Measurements from ENCODE around the gene COQ10A. TPM values are rescaled to one million over a fixed set of nuclear protein-coding genes. Genes with fewer than 3 reads are reported as not detected.

COQ10A gene
- total and polyA plus RNA-seq, 2 of the 13 experiments (the other 11 are each of a cell fraction or from before 2014, with no cell fraction given), result 21.0 to 37.3 TPM

- Histone ChIP-seq H3K9ac (ENCODE audit: insufficient read depth, low read depth, low read length) (no peak overlapping the region), H3K9me3 (ENCODE audit: low read length) (no peaks in the 10 kb centered on the region), H4K20me1 (ENCODE audit: insufficient read depth, low read length) (no peaks in the 10 kb centered on the region), H3K36me3 (replicated peaks in 1 of 2; ENCODE audit: control insufficient read depth in 1 of 2, insufficient read depth in 2 of 2, low read length in 2 of 2) (no peaks in the 10 kb centered on the region; a peak in 2 of 5 replicates), H3K4me3 (replicated peaks in 1 of 3; ENCODE audit: insufficient read depth in 1 of 3, low read depth in 2 of 3, low read length in 3 of 3) (no peak overlapping the region), H3K4me1 (ENCODE audit: insufficient read depth, low read length) (peaks cover 47% of the 10 kb centered on the region), H3K4me2 (ENCODE audit: low read depth, low read length) (no peak overlapping the region), H3K27me3 (ENCODE audit: control insufficient read depth in 1 of 2, insufficient read depth in 2 of 2, low read length in 2 of 2) (no peaks in the 10 kb centered on the region), H2AFZ (ENCODE audit: low read length) (no peak overlapping the region), H3K79me2 (ENCODE audit: insufficient read depth, low read length) (peaks cover 24% of the 10 kb centered on the region), H3K27ac (ENCODE audit: extremely low read length, insufficient read depth, low read length) (peak overlapping the region; percentile 99)
- FAIRE-seq, result no peak
- ATAC-seq, result no peak
- in situ Hi-C loops (cut with HindIII; ENCODE audit: extremely low pct_ligation_motif_present, low pct_unique_long_range_greater_than_20kb), result no loop called here
- WGBS (ENCODE audit: low lambda C conversion rate), result 96% methylated on average over 7 of the region's 7 CpGs
- ChIA-PET POLR2A (interaction anchor here (0.8 to 5.8 kb wide), 2 partner anchors 8 to 101 kb away, joined by 3 to 96 read pairs; partner anchors contain the start of genes ESYT1 and RNF41), CTCF (ENCODE audit: low intra/inter-chr PET ratio, low total read pairs) (interaction anchor here (1.3 kb wide), 1 partner anchor 29 kb away, joined by 6 read pairs; the partner anchor contains the start of gene ANKRD52)
- DNase-seq (ENCODE audit: low spot score), result no peak
- TF ChIP-seq ZNF589 (CRISPR knock-in tag; conservative IDR thresholded peaks at IDR 0.05) (no peak), ATM (IDR thresholded peaks at IDR 0.05; ENCODE audit: borderline replicate concordance) (no peak), GABPB1 (CRISPR knock-in tag; IDR thresholded peaks at IDR 0.05) (no peak), ZNF460 (CRISPR knock-in tag; IDR thresholded peaks at IDR 0.05; ENCODE audit: borderline replicate concordance) (no peak), ZNF333 (CRISPR knock-in tag; IDR thresholded peaks at IDR 0.05; ENCODE audit: borderline replicate concordance) (no peak), SP5 (CRISPR knock-in tag; IDR thresholded peaks at IDR 0.05; ENCODE audit: borderline replicate concordance, low read depth) (no peak), ZFP41 (CRISPR knock-in tag; IDR thresholded peaks at IDR 0.05; ENCODE audit: borderline replicate concordance) (no peak), REPIN1 (CRISPR knock-in tag; IDR thresholded peaks at IDR 0.05; ENCODE audit: borderline replicate concordance, low read depth) (no peak), PRDM4 (CRISPR knock-in tag; IDR thresholded peaks at IDR 0.05; ENCODE audit: borderline replicate concordance) (no peak)
- intact Hi-C loops (cut with micrococcal nuclease; ENCODE audit: unreplicated experiment), result no loop called here
- no TSS peak for BruUV-seq (replicated peaks)
Observed at GRCh38 chr12:56229082-56229481, 37.7 kb upstream of the COQ10A start.

Measured in HepG2 (cell line).